OCI-LY7 (cell line): ENCODE data around the gene ZNF831. TPM values are rescaled to one million over a fixed set of nuclear protein-coding genes. Genes with fewer than 3 reads are reported as not detected.

Experiments
- BruUV-seq: library from RNA; stranded (reverse); fragments of 400-500 nt; replicated peaks from 2 replicates; lab custom pipeline; 2021; lab: Mats Ljungman, UMichigan
- CTCF ChIA-PET: fragments of 300-600 bp; sonication (Branson Sonifier 250); formaldehyde crosslinking; loops from one replicate; lab custom pipeline; 2022; ENCODE audit warnings: antibody characterized with exemption; ENCODE audit not compliant: unreplicated experiment; lab: Charles Lee
- POLR2A ChIA-PET: fragments of 300-600 bp; sonication (Branson Sonifier 250); formaldehyde crosslinking; loops from one replicate; lab custom pipeline; 2022; ENCODE audit warnings: antibody characterized with exemption; lab: Charles Lee
- DNase-seq: peaks from one replicate; pipeline ENCODE4 v3.0.0-alpha.2; 2015; ENCODE audit warnings: low spot score
- H2AFZ ChIP-seq: fragments of 200-600 bp; sonication (generic), shearing (Covaris generic); 2 replicates; pipeline ENCODE4 v1.6.1; 2014; ENCODE audit warnings: mild to moderate bottlenecking, antibody characterized with exemption, low read length, moderate library complexity
- H3K27ac ChIP-seq: fragments of 200-600 bp; sonication (generic); 2 replicates; pipeline ENCODE4 v1.5.1; 2014; ENCODE audit warnings: mixed run types, low read depth, mild to moderate bottlenecking, moderate library complexity, low read length, inconsistent platforms; ENCODE audit not compliant: poor library complexity, severe bottlenecking
- H3K36me3 ChIP-seq: fragments of 200-600 bp; sonication (generic); 2 replicates; pipeline ENCODE4 v1.6.1; 2014; ENCODE audit warnings: mild to moderate bottlenecking, antibody characterized with exemption, low read length, moderate library complexity, mixed read lengths; ENCODE audit not compliant: insufficient read depth
- H3K4me1 ChIP-seq: fragments of 200-600 bp; sonication (generic); 2 replicates; pipeline ENCODE4 v1.5.1; 2014; ENCODE audit warnings: mild to moderate bottlenecking, low read length; ENCODE audit not compliant: insufficient read depth, poor library complexity, severe bottlenecking
- H3K4me2 ChIP-seq: fragments of 200-600 bp; sonication (generic); 2 replicates; pipeline ENCODE4 v1.6.1; 2014; ENCODE audit warnings: mild to moderate bottlenecking, low read length
- H3K4me3 ChIP-seq: fragments of 200-600 bp; sonication (generic); 2 replicates; pipeline ENCODE4 v1.5.1; 2014; ENCODE audit warnings: mild to moderate bottlenecking, low read depth, low read length; ENCODE audit not compliant: poor library complexity, severe bottlenecking
- H3K79me2 ChIP-seq: fragments of 200-600 bp; sonication (generic); 2 replicates; pipeline ENCODE4 v1.6.1; 2016; ENCODE audit warnings: low read depth, mild to moderate bottlenecking, low read length, moderate library complexity, mixed read lengths; ENCODE audit not compliant: insufficient read depth
- H3K9me2 ChIP-seq: fragments of 200-600 bp; sonication (generic); 2 replicates; pipeline ENCODE4 v1.6.1; 2016; ENCODE audit warnings: mild to moderate bottlenecking, low read length, mixed read lengths; ENCODE audit not compliant: insufficient read depth
- H3K9me3 ChIP-seq: fragments of 200-600 bp; sonication (generic); 2 replicates; pipeline ENCODE4 v1.6.1; 2014; ENCODE audit warnings: mild to moderate bottlenecking, mixed run types, low read length, mixed read lengths
- H4K20me1 ChIP-seq: fragments of 200-600 bp; sonication (generic); 2 replicates; pipeline ENCODE4 v1.6.1; 2014; ENCODE audit warnings: mild to moderate bottlenecking, antibody characterized with exemption, low read length, moderate library complexity, mixed read lengths; ENCODE audit not compliant: insufficient read depth
- CTCF ChIP-seq: fragments of 200-600 bp; sonication (generic); conservative IDR thresholded peaks from 2 replicates; pipeline ENCODE4 v1.5.1; 2014; ENCODE audit warnings: mild to moderate bottlenecking, antibody characterized with exemption, low read length, moderate library complexity, mixed read lengths
- EZH2phosphoT487 ChIP-seq: fragments of 200-600 bp; sonication (generic); IDR thresholded peaks from 2 replicates; pipeline ENCODE4 v1.6.1; 2018; ENCODE audit warnings: low read depth, borderline replicate concordance, mild to moderate bottlenecking, mixed run types, antibody characterized with exemption, low read length, moderate library complexity, mixed read lengths
- intact Hi-C: fragments of 100-400 bp; cut with micrococcal nuclease; formaldehyde crosslinking; loops from one replicate; pipeline ENCODE4 v1.10.0; 2022; ENCODE audit not compliant: unreplicated experiment
- total RNA-seq, 2 experiments: library from RNA; depleted of rRNA in 1 of 2; stranded (reverse); fragments of >200 nt in 1 of 2; shearing (Covaris generic) in 1 of 2; gene quantifications; 2 replicates each; pipeline ENCODE4 v1.2.3, GENCODE V29; 2014 to 2022

ZNF831 gene
- total RNA-seq, 2 experiments from 2014 or later, result 5.9 to 6.3 TPM

GRCh38 chr20:59161721-59162120, 1.9 kb upstream of the ZNF831 start:
- peak overlapping the region; percentile 91; the same call in 1 of the 2 replicates for H2AFZ ChIP-seq
- no peaks in the 10 kb centered on the region for H3K9me2 ChIP-seq
- TF ChIP-seq EZH2phosphoT487, result no peak
- intact Hi-C loops, result loop anchor here (10.0 kb wide), 2 partner anchors 157 to 1767 kb away; partner anchors contain the start of genes CTSZ and RBM38
- H3K36me3 ChIP-seq, result no peaks in the 10 kb centered on the region
- ChIA-PET CTCF (no interaction called here), POLR2A (no interaction called here)
- peak overlapping the region; percentile 38 for H3K4me2 ChIP-seq
- H4K20me1 ChIP-seq, result no peaks in the 10 kb centered on the region
- BruUV-seq, result no TSS peak
- peaks cover 27% of the 10 kb centered on the region for H3K79me2 ChIP-seq
- DNase-seq, result peak; percentile 24
- peak overlapping the region; percentile 14 for H3K27ac ChIP-seq
- H3K4me3 ChIP-seq, result peak overlapping the region; percentile 0
- peaks cover 5% of the 10 kb centered on the region; the same call in 1 of the 2 replicates for H3K9me3 ChIP-seq
- H3K4me1 ChIP-seq, result peaks cover 56% of the 10 kb centered on the region

GRCh38 chr20:59164686-59165391, 1.2 kb downstream of the ZNF831 start:
- H3K4me3 ChIP-seq, result peak overlapping the region; percentile 72
- ChIA-PET CTCF (interaction anchor here (0.5 to 1.5 kb wide), 2 partner anchors 9 to 42 kb away, joined by 3 to 5 read pairs; no protein-coding TSS in a partner anchor), POLR2A (interaction anchor here (0.5 to 6.1 kb wide), 9 partner anchors 10 to 1695 kb away, joined by 3 to 49 read pairs (median 3); no protein-coding TSS in a partner anchor)
- no peaks in the 10 kb centered on the region for H3K36me3 ChIP-seq
- no peaks in the 10 kb centered on the region for H4K20me1 ChIP-seq
- peaks cover 71% of the 10 kb centered on the region for H3K4me1 ChIP-seq
- peaks cover 56% of the 10 kb centered on the region for H3K79me2 ChIP-seq
- H3K9me3 ChIP-seq, result peaks cover 5% of the 10 kb centered on the region; the same call in 1 of the 2 replicates
- peak overlapping the region; percentile 49; the same call in 1 of the 2 replicates for H2AFZ ChIP-seq
- intact Hi-C loops, result loop anchor here (5.0 to 10.0 kb wide), 4 partner anchors 123 to 1770 kb away; partner anchors contain the start of genes CTSZ, PRELID3B and RBM38
- DNase-seq, result peak; percentile 38
- peak overlapping the region; percentile 86 for H3K4me2 ChIP-seq
- BruUV-seq, result no TSS peak
- TF ChIP-seq EZH2phosphoT487 (no peak), CTCF (no peak)
- H3K9me2 ChIP-seq, result no peaks in the 10 kb centered on the region
- peak overlapping the region; percentile 86 for H3K27ac ChIP-seq

- H3K79me2 ChIP-seq, result peaks cover 61% of the 10 kb centered on the region
- peak overlapping the region; percentile 86 for H3K27ac ChIP-seq
- peak overlapping the region; percentile 49 for H2AFZ ChIP-seq
- H3K4me2 ChIP-seq, result peak overlapping the region; percentile 86
- TF ChIP-seq EZH2phosphoT487, result no peak
- TF ChIP-seq CTCF, result no peak
- intact Hi-C loops, result loop anchor here (5.0 to 10.0 kb wide), 4 partner anchors 123 to 1771 kb away; partner anchors contain the start of genes CTSZ, PRELID3B and RBM38
- H3K9me3 ChIP-seq, result peaks cover 5% of the 10 kb centered on the region; the same call in 1 of the 2 replicates
- ChIA-PET CTCF (interaction anchor here (0.5 kb wide), 1 partner anchor 43 kb away, joined by 3 read pairs; no protein-coding TSS in a partner anchor), POLR2A (interaction anchor here (0.5 to 6.1 kb wide), 8 partner anchors 9 to 1695 kb away, joined by 3 to 49 read pairs (median 3); no protein-coding TSS in a partner anchor)
- no TSS peak for BruUV-seq
- no peaks in the 10 kb centered on the region for H4K20me1 ChIP-seq
- DNase-seq, result peak; percentile 31
- peaks cover 70% of the 10 kb centered on the region for H3K4me1 ChIP-seq
- H3K36me3 ChIP-seq, result no peaks in the 10 kb centered on the region
- peak overlapping the region; percentile 72 for H3K4me3 ChIP-seq
- H3K9me2 ChIP-seq, result no peaks in the 10 kb centered on the region
These were observed 1.8 kb downstream of the ZNF831 start for GRCh38 chr20:59165396-59165795.
